ENCODE data around the gene IL1R2.

DNA sequence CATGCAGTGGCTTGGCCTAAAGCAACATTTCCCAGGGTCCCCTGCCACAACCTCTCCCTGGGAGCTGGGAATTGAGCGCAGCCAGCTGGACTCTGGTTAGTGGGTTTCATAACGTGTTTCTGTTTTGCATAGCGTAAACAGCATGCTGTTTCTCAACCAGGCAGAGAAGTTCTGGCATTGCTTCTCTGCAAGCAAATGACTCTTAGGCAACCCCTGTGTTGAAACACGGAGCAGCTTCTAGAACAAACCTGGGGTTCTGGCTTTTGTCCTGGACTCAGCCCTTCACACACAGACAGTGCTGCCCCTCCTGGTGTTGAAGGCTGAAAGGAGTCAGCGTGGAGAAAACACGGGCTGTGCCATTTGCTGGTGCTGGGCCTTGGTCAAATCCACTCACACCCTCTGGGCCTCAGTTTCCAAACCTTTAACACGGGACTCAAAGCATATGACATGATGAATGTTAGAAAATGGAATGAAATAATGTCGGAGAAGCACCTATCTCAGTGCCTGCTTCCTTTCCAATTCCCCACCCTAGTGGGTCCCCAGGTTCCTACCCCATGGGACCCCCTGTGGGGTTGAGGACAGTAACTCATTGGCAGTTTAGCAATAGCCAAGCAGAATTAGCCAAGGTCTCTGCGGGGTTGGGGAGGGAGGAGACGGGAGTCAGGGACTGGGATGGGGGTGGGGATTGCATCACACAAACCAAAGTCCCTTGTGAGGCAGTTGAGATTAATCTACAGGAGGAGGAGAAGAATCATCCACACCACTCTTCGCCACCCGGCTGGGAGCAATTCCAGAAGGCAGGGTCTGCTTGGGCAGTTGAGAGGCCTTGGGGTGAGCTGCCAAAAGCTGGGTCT lies 30.2 kb upstream of the IL1R2 start:
- TF ChIP-seq POLR2A (IDR thresholded peaks at IDR 0.05): no peak
- TF ChIP-seq, protein P1, sequence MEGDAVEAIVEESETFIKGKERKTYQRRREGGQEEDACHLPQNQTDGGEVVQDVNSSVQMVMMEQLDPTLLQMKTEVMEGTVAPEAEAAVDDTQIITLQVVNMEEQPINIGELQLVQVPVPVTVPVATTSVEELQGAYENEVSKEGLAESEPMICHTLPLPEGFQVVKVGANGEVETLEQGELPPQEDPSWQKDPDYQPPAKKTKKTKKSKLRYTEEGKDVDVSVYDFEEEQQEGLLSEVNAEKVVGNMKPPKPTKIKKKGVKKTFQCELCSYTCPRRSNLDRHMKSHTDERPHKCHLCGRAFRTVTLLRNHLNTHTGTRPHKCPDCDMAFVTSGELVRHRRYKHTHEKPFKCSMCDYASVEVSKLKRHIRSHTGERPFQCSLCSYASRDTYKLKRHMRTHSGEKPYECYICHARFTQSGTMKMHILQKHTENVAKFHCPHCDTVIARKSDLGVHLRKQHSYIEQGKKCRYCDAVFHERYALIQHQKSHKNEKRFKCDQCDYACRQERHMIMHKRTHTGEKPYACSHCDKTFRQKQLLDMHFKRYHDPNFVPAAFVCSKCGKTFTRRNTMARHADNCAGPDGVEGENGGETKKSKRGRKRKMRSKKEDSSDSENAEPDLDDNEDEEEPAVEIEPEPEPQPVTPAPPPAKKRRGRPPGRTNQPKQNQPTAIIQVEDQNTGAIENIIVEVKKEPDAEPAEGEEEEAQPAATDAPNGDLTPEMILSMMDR (IDR thresholded peaks at IDR 0.05): no peak
- TF ChIP-seq POLR2AphosphoS5 (IDR thresholded peaks at IDR 0.05): peak; percentile 89

Measured in prostate gland (tissue), 2 donors.